Adrenal gland (tissue), 12 donors: Measurements from ENCODE around the gene FNDC3B. TPM values are rescaled to one million over a fixed set of nuclear protein-coding genes. Genes with fewer than 3 reads are reported as not detected.
A peak's percentile ranks its signal among the peaks of the same experiment; 100 is the strongest.

Experiments used
- DNase-seq, 7 donors: peaks; one replicate each; pipeline ENCODE4 v3.0.0-alpha.2; 2019 to 2020
- H3K27ac ChIP-seq, 5 donors: fragments of 200-600 bp; sonication (generic) in 4 of 5; 1 replicate in 3 of 5; 2 replicates in 2 of 5; pipeline versions ENCODE4 v1.5.1 to v1.8.0; 2016 to 2020; ENCODE audit warnings: mild to moderate bottlenecking in 1 of 5
- H3K27me3 ChIP-seq: fragments of 200-600 bp; 2 replicates; pipeline ENCODE4 v1.8.0; 2021
- H3K36me3 ChIP-seq, 2 donors: fragments of 200-600 bp; replicated peaks in 1 of 2; 1 replicate in 1 of 2; 2 replicates in 1 of 2; pipeline versions ENCODE4 v1.5.1 to v1.8.0; 2018 to 2022
- H3K4me1 ChIP-seq, 2 donors: fragments of 200-600 bp; replicated peaks in 1 of 2; 1 replicate in 1 of 2; 2 replicates in 1 of 2; pipeline versions ENCODE4 v1.5.1 to v1.8.0; 2018 to 2021
- H3K4me3 ChIP-seq, 4 donors: fragments of 200-600 bp; sonication (generic) in 3 of 4; one replicate each; pipeline ENCODE4 v1.5.1; 2016 to 2018
- H3K9me3 ChIP-seq, 3 donors: fragments of 200-600 bp; sonication (generic) in 1 of 3; replicated peaks in 1 of 3; 1 replicate in 2 of 3; 2 replicates in 1 of 3; pipeline versions ENCODE4 v1.5.1 to v1.8.0; 2016 to 2021
- CTCF ChIP-seq, 6 experiments: fragments of 450-650 bp in 4 of 6; fragments of 200-600 bp in 2 of 6; sonication (generic) in 1 of 6; IDR thresholded peaks; 1 replicate in 5 of 6; 2 replicates in 1 of 6; pipeline versions ENCODE4 v1.5.1 to v1.8.0; 2016 to 2021; ENCODE audit warnings: antibody characterized with exemption in 6 of 6, mild to moderate bottlenecking in 2 of 6, moderate library complexity in 1 of 6
- POLR2A ChIP-seq, 2 donors: fragments of 450-650 bp; IDR thresholded peaks; one replicate each; pipeline ENCODE4 v1.6.1; 2017; ENCODE audit warnings: antibody characterized with exemption in 2 of 2, mild to moderate bottlenecking in 2 of 2, moderate library complexity in 1 of 2
- WGBS, 4 donors: extraction: QIAGEN DNeasy Blood & Tissue Kit in 2 of 4; methylation state at CpG; one replicate each; pipeline versions ENCODE4 v1.1.5 to v1.1.7; 2013 to 2017; 5-methylcytosine and 5-hydroxymethylcytosine counted together
- intact Hi-C, 2 donors: fragments of 100-400 bp; cut with DNase I; formaldehyde crosslinking; loops; one replicate each; pipeline versions ENCODE4 v1.14.1 to v1.15.0; 2022 to 2023
- polyA plus RNA-seq, 3 donors: library from polyadenylated mRNA; stranded (reverse); fragments of 200-250 nt in 2 of 3; fragments of 350-450 nt in 1 of 3; fragmentation: Illumina TruSeq in 1 of 3; extraction: RNeasy Lipid Tissue Mini Kit (QIAGEN cat#74804) in 1 of 3; gene quantifications; one replicate each; pipeline ENCODE4 v1.2.3, GENCODE V29; 2013 to 2014
- total RNA-seq, 9 donors: library from RNA; depleted of rRNA in 4 of 9; stranded (reverse); fragments of >200 nt in 4 of 9; fragments of 120-200 nt in 1 of 9; fragmentation: NEBNext Ultra II Directional in 1 of 9; extraction: Animal tissue kit (Norgen Biotek cat#: 25700) in 1 of 9; gene quantifications; one replicate each; pipeline versions ENCODE4 v1.1.0 to v1.2.4, GENCODE V29; 2013 to 2023
- donor health status: healthy with polysubstance abuse.
- donor health status: Bipolar disorder and iron deficiency.
- donor health status: DM: yes; HTN: yes; CAD: no.
- donor health status: DM: no; HTN: no; CAD: no.
- donor health status: DM: no; HTN: no; CAD: no.
- donor health status: DM: yes; HTN: yes; CAD: no.

FNDC3B gene
- total and polyA plus RNA-seq, 12 donors: 9.9 to 228 (median 105) TPM

GRCh38 chr3:172320468-172320867 is 281.1 kb downstream of the FNDC3B start:
- no peaks in the 10 kb centered on the region for H3K9me3 ChIP-seq
- no peak overlapping the region for H3K4me3 ChIP-seq
- peak overlapping the region in 2 of 5 donors; percentile 46 to 86 for H3K27ac ChIP-seq
- DNase-seq: no peak
- H3K36me3 ChIP-seq: peaks cover 0 to 3% of the 10 kb centered on the region in 2 donors
- WGBS, 4 donors: 66 to 82% (median 76%) methylated on average over 2 of the region's 2 CpGs
- peaks cover 55 to 67% of the 10 kb centered on the region in 2 donors for H3K4me1 ChIP-seq
- no peak for TF ChIP-seq POLR2A (IDR thresholded peaks at IDR 0.05)
- TF ChIP-seq CTCF (IDR thresholded peaks at IDR 0.05): no peak
- H3K27me3 ChIP-seq: no peaks in the 10 kb centered on the region
- intact Hi-C loops: loop anchor here in 1 of 2 donors (10.0 kb wide), 1 partner anchor 286 kb away; the partner anchor contains the start of gene FNDC3B

GRCh38 chr3:172321035-172321434 is 281.7 kb downstream of the FNDC3B start:
- no peaks in the 10 kb centered on the region for H3K27me3 ChIP-seq
- peak overlapping the region in 1 of 5 donors; percentile 86 for H3K27ac ChIP-seq
- no peak for TF ChIP-seq POLR2A (IDR thresholded peaks at IDR 0.05)
- peak in 3 of 6 experiments; percentile 19 to 27 (median 19) for TF ChIP-seq CTCF (IDR thresholded peaks at IDR 0.05)
- H3K4me3 ChIP-seq: no peak overlapping the region
- 42 to 54% (median 48%) methylated on average over 2 of the region's 2 CpGs for WGBS, 4 donors
- H3K9me3 ChIP-seq: no peaks in the 10 kb centered on the region
- H3K4me1 ChIP-seq: peaks cover 49 to 62% of the 10 kb centered on the region in 2 donors
- no peak for DNase-seq
- intact Hi-C loops: loop anchor here in 1 of 2 donors (10.0 kb wide), 1 partner anchor 286 kb away; the partner anchor contains the start of gene FNDC3B
- peaks cover 0 to 5% of the 10 kb centered on the region in 2 donors for H3K36me3 ChIP-seq

GRCh38 chr3:172323894-172324610 is 284.7 kb downstream of the FNDC3B start:
- H3K27me3 ChIP-seq: no peaks in the 10 kb centered on the region
- peaks cover 0 to 12% of the 10 kb centered on the region in 2 donors for H3K36me3 ChIP-seq
- 55 to 67% (median 62%) methylated on average over 10 of the region's 10 CpGs for WGBS, 4 donors
- H3K4me3 ChIP-seq: no peak overlapping the region
- H3K9me3 ChIP-seq: no peaks in the 10 kb centered on the region
- H3K4me1 ChIP-seq: peaks cover 21 to 31% of the 10 kb centered on the region in 2 donors
- DNase-seq: peak in 6 of 7 donors; percentile 65 to 87 (median 70)
- intact Hi-C loops: loop anchor here in 1 of 2 donors (10.0 kb wide), 1 partner anchor 289 kb away; the partner anchor contains the start of gene FNDC3B
- no peak for TF ChIP-seq POLR2A (IDR thresholded peaks at IDR 0.05)
- TF ChIP-seq CTCF (IDR thresholded peaks at IDR 0.05): no peak
- H3K27ac ChIP-seq: peak overlapping the region; percentile 12 to 80 (median 65)

GRCh38 chr3:172324611-172325203 is 285.3 kb downstream of the FNDC3B start:
- Histone ChIP-seq H3K36me3 (peaks cover 0 to 19% of the 10 kb centered on the region in 2 donors), H3K27ac (peak overlapping the region in 4 of 5 donors; percentile 30 to 80 (median 52)), H3K27me3 (no peaks in the 10 kb centered on the region), H3K4me1 (peaks cover 15 to 25% of the 10 kb centered on the region in 2 donors), H3K9me3 (no peaks in the 10 kb centered on the region), H3K4me3 (no peak overlapping the region)
- intact Hi-C loops: loop anchor here in 1 of 2 donors (10.0 kb wide), 1 partner anchor 290 kb away; the partner anchor contains the start of gene FNDC3B
- no peak for TF ChIP-seq CTCF (IDR thresholded peaks at IDR 0.05)
- TF ChIP-seq POLR2A (IDR thresholded peaks at IDR 0.05): no peak
- 90 to 97% (median 93%) methylated on average over 6 to 7 of the region's 7 CpGs for WGBS, 4 donors
- peak in 5 of 7 donors; percentile 45 to 61 (median 49) for DNase-seq
